Raji (cell line): ENCODE results near the gene PLXNA4.

Source experiments
- POLR2A ChIP-seq: IDR thresholded peaks from 2 replicates; pipeline ENCODE4 v1.6.1; 2011; ENCODE audit warnings: low read depth, low read length, control low read depth; ENCODE audit not compliant: insufficient read depth

PLXNA4 gene

DNA sequence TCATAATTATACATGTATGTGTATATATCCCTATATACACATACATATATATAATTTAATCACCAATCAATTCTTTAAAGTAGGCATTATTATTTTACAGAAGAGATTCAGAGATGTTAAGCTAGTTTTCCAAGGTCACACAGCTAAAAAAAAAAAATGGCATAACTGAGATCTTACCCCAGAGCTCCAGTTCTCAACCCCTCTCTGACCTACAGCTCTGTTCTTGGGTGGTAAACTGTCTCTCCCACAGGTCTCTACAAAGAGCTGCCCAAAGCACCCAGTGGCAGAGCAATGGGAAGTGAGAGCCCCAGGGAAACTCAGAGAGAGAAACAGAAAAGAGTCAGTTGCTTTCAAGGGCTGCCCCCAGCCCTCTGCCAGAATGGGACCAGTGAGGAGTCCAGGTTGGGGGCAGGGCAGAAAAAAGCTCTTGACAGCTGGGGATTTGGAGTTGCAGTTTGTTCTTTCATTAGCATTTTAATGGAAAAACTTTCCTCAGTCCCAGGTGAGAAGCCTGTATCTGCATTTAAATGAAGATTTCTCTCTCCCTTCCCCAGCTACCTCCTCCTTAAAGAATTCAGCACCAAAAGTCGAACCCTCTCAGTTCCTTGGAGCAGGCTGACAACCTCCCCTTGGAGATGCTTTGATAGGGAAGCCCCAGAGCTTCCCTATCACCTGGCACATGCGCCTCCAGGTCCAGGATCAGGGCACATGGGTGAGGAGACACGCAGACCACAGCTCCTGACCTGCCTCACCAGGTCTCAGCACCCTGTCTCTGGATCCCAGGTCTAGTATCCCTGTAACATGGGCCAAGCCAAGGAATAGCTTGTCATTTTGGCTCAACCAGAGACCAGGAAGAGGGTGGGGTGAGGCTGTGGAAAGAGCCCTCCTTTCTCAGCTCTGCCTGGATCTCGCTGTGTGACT, 388.1 kb downstream of the PLXNA4 start:
- no peak for TF ChIP-seq POLR2A

DNA sequence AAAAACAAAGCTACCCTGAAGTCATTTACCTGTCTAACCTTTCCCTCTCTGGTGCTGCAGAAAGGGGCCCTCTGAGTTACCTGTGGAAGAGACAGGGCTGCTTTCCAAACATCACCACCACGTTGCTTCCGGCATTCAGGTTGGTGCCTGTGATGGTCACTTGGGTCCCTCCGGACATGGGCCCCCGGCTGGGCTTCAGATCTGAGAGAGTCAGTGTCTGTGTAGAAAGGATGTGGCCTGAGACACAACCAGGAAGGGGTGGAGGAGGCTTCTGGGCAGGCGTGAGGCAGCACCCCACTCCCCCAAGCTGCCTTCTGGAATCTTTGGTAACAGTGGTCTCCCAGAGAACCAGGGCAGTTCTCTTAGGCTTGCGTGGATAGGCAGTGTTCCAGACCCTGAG, 388.9 kb downstream of the PLXNA4 start:
- TF ChIP-seq POLR2A: no peak

DNA sequence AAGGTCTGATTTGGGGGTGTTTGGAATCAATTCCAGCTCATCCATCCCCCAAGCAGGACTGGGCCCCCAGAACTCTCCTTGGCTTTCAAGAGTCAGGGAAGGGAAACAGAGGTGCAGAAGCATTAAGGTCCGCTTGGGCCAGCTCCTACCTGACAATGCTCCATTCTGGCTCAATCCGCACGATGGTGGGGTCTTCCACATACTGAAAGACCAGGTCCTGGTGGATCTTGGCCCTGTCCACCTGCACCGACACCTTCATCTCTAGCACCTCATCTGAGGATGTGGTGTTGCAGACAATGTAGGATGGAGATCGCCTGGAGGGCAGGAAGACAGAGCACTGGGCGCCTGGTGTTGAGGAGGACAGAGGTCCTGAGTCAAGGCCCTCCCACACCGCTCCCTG, 391.1 kb downstream of the PLXNA4 start:
- no peak for TF ChIP-seq POLR2A

DNA sequence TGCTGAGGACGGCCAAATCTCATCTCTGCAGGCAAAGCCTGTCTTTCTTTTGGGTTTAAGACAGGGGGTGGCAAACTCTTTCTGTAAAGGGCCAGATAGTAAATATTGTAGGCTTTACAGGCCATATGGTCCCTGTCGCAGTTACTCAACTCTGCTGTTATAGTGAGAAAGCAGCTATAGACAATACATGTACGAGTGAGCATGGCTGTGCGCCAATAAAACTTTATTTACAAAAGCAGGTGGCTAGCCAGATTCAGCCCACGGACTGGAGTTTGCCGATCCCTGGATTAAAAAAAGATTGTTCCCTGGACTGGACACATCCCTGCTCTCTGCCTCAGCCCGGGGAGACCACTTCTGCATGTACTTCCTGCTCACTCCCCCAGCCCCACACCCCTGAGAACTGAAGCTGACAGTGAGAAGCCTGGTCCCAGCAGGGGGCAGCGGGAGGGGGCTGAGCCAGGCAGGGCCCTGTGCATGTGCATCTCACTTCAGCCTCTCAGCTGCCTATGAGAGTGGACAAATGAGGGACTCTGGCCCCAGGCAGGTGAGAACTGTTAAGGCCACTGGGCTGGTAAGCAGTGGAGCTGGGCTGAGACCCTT, 392.4 kb downstream of the PLXNA4 start:
- no peak for TF ChIP-seq POLR2A

DNA sequence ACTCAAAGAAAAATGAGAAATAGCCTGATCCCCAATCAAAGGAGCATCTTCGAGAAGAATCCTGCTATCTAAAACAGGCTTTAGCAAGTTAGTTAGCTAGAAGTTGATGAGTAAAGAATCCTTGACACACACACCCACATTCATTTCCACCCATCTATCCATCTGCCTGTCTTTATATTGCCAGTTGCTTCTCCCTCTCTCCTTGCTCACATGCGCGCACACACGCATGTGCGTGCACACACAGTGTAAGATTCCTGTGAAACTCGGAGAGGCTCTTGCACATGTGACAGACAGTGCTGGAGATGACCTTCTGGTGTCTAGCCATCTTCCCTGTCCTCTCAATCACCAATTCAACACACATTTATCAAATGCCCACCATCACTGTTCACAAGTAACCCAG, 393.3 kb downstream of the PLXNA4 start:
- TF ChIP-seq POLR2A: no peak

DNA sequence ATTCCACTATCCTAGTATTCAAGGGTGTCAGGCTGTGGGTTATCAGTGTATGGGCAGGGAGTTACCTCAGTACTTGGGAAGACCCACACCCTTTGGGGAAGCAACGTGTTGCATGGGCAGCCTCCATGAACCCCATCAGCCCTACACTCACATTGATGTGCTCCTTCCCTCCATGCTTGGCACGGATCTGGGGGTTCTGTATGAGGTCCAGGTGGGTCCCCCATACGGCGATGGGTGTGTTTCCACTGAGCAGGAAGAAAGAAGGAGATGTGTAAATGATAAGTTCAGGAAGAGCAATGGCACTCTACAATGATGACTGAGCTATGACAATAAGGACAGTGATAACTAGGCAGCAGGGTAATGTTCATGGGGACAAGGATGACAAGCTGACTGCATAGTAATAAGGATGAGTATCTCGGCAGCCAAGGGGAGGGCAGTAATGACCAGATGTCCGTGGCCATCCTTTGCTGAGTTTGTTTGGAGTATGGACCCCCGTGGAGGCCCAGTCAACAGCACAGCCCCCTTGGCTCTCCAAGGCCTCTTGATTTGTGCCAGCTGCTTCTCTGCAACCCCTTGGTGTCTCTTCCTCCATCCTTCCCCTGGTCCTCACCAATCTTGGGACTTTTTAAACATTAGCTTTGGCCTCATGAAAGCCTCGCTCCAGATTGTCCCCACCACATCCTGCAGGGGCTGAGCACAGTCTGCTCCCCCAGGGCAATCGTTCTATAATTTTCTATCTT, 394.2 kb downstream of the PLXNA4 start:
- TF ChIP-seq POLR2A: no peak

DNA sequence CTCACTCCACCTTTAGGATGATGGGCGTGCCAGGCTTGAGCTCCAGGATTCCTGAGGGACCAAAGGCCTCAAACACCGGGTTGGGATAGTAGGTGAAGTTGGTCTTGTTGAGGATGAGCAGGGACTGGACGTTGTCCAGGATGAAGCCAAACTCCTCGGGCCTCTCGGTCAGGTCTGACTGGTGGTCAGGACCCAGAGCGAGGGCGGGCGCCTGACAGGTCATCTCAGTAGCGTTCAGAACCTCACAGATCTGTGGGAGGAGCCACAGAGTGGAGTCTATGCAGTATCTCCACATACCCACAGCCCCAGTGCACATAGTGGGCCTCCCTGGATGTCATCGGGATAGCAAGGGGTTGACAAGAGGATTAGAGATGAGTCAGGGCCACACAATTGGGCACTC, 394.9 kb downstream of the PLXNA4 start:
- TF ChIP-seq POLR2A: no peak

DNA sequence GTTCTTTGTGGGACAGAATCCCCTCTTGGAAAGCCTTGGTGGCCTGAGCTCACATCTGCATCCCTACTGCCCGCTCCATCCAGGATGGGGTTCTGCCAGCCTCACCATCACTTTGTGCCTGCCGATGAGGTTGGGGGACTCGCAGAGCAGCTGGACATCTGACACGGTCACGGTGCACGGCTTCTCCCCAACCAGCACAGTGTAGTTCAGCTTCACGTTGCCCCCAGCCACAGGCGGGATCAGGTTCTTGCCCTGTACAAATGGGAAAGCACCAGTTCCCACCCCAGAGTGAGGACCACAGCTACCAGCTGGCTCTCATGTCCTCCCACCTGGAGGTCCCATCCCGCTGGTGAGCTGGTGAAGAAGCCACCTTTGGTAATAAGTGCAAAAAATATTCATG, 395.8 kb downstream of the PLXNA4 start:
- TF ChIP-seq POLR2A: no peak

DNA sequence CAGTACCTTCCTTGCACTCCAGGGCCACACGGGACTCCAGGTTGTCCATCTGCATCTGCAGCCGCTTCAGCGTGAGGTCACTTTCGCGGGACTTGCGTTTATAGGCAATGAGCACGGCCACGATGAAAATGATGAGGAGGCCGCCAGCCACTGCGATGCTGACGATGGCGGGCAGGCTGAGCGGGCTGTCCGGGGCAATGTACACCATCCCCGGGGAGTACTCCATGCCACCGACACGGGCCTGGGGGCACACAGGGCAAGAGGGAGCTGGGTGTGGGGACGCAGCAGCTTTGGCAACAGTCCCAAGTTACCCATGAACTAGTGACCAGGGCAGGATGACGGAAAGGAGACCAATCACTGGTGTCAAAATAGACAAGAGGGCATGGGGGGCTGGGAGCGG, 396.6 kb downstream of the PLXNA4 start:
- TF ChIP-seq POLR2A: no peak

DNA sequence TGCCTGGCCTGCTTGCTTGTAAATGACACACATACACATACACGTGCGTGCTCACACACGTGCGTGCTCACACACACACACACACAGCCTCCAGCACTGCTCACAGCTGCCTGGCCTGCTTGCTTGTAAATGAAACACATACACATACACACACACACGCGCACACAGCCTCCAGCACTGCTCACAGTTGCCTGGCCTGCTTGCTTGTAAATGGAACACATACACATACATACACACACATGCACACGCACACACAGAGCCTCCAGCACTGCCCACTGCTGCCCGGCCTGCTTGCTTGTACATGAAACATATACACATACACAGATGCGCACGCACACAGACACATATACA, 397.2 kb downstream of the PLXNA4 start:
- TF ChIP-seq POLR2A: no peak

DNA sequence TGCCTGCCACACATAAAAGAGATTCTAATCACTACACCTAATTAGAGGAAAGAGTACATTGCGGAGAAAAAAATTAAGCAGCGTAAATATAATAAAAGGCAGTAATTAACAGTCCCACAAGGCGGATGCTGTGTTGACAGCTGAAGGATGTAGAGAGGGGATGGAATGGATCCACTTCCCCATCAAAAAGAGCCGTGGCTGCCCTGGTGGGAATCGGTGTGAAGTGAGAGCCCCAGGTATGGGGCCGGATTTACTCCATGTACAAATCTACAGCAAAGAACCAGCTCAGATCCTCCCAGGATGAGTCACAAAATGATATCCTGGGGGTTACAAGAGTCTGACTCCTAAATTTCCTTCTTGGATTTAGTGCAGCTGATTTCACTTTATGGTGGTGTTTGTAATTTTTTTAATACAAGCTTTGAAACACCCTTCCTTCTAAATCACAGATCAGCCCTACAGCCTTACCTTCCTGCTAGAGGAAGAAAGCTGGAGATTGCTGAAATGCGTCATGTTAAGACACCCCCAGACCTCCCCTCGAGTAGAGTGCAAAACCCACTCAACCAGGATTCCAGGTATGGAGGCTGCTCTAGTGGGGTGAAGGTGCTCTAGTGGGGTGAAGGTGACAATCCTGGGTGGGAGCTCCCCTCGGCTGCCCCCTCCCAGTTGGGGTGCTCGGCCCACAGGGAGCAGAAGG, 398.4 kb downstream of the PLXNA4 start:
- no peak for TF ChIP-seq POLR2A

DNA sequence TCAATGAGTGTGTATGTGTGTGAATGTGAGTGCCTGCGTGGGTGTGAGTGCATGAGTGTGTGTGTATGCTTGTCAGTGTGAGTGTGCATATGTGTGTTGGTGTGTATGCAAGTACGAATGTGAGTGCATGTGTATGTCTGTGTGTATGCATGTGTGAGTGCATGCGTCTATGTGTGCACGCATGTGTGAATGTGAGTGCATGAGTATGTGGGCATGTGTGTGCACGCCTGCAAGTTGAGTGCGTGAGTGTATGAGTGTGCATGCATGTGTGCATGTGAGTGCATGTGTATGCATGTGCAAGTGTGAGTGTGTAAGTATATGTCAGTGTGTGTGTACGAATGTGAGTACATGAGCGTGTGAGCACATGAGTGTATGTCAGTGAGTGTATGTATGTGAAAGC, 399.6 kb downstream of the PLXNA4 start:
- no peak for TF ChIP-seq POLR2A

DNA sequence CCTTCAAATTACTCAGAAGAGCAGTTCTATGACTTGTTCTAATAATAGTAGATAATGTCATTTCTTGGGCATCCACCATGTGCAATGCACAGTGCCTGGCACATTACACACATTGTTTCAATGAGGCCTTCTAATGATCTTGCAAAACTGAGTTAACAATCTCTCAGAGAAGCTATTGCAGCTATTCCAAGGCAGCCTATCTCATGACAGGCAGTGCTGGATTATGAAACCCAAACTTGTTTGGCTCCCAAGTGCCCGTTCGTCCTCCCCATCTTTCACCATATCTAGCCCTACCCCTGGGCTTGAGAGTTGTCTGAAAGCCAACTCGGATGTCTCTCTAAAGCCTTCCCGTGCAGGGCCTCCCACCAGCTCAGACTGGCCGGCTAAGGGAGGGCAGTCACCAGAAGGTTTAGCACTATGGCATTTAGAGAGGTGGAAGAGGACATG, 405.1 kb downstream of the PLXNA4 start:
- no peak for TF ChIP-seq POLR2A

DNA sequence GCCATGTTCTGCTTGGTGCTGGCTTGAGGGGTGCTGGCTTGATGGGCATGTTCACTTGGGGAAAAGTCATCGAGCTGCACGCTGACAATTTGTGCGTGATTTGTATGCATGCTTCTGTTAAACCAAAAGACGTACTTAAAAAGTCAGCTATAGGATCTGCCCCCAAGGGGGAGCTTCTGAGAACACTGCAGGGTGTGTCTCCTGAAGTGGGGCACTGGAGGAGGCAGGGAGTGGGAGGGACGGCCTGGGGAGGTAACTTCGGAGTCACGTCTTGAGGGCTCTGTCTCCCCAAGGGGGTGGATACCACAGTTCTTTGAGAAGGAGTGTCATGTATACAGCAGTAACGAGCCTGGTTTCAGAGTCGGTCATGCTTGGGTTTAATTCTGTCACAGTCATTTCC, 406.5 kb downstream of the PLXNA4 start:
- no peak for TF ChIP-seq POLR2A

DNA sequence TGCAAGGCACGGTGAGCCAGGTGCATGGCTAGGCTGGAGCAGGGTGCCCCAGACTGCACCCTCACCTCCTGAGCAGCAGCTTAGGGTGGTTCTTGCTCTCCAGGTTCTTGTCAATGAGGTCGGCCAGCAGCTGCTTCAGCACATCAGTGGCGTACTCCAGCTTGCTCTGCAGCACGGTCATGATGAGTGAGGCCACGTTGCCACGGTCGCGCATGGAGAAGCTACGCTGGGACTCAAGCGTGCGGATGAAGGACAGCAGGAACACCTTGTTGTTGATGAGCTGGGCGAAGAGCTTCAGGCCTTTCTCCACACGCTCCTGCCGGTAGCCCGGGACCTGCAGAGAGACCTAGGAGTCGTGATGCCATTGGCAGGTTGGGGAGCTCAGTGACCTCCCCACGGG, 408.0 kb downstream of the PLXNA4 start:
- TF ChIP-seq POLR2A: no peak
